Stimulated activated CD8-positive, alpha-beta memory T cell treated with anti-CD3 and anti-CD28 coated beads, Interleukin-15, amount 100 ng/mL, for 48 hours (primary cell): ENCODE measurements around the gene LRRTM4.
"Not testable (repeated sequence)": the region's sequence is repeated elsewhere in the genome, so short reads cannot be mapped to it uniquely, and the experiment has no call there.

ENCODE experiments used
- DNase-seq, 2 donors: peaks; one replicate each; pipeline ENCODE4 v3.0.0-alpha.2; 2020; ENCODE audit warnings: low read depth in 2 of 2

The LRRTM4 gene

DNA sequence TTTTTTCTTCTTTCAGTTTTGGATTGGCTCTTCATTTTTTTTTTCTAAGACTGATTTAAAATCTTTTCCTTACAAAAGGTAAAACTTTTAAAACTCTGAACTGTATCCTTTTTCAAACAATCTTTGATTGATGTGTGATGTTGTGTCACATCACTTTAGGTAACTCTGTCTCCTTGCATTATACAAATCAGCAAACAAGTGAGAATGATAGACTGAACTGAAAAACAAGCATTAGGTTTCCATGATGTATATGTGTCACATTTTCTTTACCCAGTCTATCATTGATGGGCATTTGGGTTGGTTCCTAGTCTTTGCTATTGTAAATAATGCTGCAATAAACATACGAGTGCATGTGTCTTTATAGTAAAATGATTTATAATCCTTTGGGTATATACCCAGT, 655.7 kb downstream of the LRRTM4 start:
- DNase-seq: no peak

GRCh38 chr2:76862901-76863300, 659.3 kb downstream of the LRRTM4 start:
- DNase-seq: no peak

DNA sequence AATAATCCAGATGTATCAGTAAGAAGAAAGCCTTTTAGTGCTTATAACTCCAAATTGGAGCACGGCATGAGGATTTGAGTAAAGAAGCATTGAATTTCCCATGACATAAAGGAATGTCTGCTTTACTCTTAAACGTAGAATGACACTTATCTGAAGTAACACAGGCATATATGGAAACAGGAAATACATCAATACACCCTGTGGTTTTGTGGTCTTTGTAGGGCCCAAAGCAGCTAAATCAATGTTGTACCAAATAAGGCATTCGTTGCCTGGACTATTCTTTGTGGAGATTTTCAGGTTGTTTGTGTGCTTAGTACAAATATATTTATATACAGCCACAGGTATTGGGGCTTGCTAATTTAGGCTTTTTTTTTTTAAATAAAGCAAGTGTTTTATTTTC, 660.5 kb downstream of the LRRTM4 start:
- no peak for DNase-seq

DNA sequence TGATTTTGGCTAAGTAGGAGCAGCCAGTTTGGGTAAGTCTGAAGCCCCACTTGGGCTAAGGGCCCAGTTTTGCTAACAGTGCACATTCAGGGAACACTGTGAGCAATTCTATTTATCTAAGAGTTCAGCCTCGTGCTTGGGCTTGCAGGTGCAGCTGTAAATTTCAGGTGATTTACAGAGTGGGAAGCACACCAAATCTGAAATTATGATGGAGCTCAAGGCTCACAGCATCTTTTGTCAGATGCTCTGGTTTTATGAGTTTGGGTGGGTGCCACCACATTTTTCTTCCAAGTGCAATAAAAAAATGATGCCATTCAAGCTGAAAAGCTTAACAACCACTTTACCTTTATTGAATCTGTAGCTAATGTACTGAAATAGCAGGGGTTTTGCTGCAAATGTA, 671.2 kb downstream of the LRRTM4 start:
- DNase-seq: no peak

GRCh38 chr2:76849086-76849485, 673.1 kb downstream of the LRRTM4 start:
- no peak for DNase-seq

GRCh38 chr2:76839826-76840225, 682.4 kb downstream of the LRRTM4 start:
- DNase-seq: no peak

DNA sequence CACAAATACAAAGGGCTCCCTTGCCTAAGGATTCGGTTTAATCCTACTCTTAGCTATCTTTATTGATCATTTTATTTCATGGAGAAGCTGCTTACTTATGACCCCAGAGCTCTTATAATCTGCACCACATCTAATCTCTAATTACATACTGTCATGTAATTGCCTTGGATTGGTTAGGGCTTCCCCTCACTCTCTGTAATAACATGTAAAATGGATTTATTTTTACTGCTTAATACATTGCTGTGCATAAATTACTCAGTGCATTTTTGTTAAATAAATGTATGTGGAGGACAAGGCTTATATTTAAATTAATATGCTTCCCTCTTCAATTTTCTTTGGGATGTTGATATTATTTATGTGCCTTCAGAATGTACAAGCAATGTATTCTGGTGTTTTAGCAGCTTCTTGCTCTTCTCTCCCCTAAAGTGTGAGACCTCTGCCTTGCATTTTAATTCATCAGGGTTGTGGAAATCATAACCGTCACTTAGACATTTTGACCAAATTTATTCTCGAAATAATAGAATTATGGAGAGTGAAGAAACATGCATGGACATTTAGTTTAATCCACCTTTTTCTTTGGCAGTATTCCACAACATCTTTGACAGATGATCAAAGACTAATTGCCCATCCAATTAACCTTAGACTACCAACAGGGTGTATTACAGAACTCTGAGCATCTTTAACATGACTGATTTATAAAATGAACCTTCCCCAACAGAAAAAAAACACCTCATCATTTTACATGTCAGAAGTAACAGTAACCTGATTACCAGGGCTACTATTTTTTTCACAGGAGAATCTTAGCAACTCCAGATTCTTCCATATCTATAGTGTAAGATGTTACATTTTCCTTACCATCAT, 692.6 kb downstream of the LRRTM4 start:
- no peak for DNase-seq

- no peak for DNase-seq
Observed at GRCh38 chr2:76826691-76827090, 695.5 kb downstream of the LRRTM4 start.

GRCh38 chr2:76825140-76825970, 696.8 kb downstream of the LRRTM4 start:
- no peak for DNase-seq

DNA sequence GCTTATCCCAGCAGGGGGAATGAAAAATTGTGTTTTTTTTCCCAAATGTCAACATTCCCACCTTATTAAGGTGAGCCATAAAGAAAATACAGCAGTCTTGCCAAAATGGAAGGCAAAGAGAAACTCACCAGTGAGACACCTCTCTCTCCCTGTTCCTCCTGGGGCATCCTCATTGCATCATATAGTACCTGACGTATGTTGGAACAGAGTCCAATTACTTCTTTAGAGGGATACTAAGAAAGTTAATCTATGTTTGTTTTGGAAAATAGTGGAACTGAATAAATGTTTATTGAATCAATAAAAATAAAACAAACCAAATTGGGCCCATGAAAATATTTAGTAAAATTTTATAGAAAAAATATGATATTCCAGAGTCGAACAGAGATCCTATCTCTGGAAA, 700.4 kb downstream of the LRRTM4 start:
- DNase-seq: no peak

- DNase-seq: no peak
Observed at GRCh38 chr2:76813084-76813483, 709.1 kb downstream of the LRRTM4 start.

DNA sequence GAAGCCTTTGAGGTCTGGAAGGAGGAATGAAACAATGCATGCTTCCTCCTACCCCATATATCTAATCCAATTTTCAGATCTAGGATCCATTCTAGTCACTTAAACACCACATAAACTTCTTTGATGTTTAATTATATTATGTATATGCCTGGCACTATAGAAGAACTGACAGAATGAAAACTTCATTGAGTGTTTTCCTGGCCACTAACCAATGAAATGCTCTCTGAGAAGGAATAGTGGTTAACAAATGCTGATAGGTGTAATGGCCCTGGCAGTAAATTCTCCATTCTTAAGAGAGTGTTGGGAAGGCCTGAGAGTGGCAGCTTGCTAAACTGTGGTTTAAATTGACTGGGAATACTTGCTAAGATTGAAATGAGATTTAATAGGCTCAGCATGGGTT, 710.0 kb downstream of the LRRTM4 start:
- DNase-seq: no peak

DNA sequence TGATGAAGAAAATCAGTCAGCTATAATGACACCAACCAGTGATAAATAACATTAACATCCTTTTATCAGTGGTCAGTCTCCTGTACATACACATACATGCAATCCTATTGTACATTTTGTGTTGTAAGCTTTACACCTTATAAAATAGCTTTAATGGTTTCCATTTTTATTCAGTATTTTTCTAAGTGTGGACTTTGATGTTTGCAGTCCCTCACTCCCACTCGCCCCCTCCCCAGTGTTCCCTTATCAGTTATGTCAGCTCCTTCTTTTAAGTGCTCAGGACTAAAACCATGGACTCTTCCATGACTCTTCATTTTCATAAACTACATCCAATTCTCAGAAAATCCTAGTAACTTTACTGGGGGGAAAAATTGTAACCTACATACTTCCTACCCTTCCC, 713.0 kb downstream of the LRRTM4 start:
- DNase-seq: no peak

DNA sequence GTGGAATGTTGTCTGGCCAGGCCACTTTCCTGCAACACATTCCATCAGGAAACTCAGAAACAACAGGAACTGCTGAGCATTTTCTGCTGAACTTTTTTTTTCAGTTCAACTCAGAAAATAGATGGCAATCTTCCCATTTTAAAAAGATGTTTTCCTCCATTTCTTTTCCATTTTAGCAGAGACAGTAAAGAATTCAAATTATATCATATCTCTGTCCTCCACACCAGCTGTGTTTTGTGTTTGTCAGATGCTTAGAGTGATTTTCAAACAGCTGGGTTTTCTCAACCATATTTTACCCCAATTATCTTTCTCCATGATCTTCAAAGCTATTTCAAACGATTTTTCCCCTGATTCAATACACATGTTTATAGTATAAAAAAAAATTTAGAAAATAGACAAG, 713.4 kb downstream of the LRRTM4 start:
- DNase-seq: no peak

DNA sequence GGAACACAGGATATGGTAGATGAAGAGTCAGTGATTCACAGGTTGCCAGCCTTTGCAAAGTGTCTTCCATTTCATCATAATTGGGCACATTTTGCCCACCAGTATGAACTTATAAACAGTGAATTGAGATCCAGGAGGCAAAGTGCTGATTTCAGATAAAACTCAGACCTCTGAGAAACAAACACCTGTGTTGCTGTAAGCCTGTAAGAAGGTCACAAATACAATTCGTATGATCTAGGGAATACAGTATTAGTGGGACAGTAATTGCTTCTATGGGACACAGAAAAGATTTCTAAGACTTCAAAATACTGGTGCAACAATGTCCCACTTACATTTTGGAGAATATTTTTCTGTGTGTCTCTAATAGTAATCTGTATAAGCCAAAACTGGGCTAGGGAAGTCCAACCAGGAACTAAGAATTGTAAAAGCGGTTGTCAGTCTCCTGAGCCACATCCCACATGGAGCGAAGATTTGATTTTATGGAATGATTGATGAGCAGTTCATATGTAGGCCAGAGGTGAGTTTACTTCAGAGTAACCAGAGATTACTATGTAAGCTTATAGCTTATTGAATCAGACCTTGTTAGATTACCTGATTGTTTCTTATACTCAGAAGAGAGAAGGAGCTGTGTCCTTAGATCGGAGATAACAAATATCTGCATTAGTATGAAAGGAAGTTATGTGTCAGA, 728.4 kb downstream of the LRRTM4 start:
- no peak for DNase-seq

GRCh38 chr2:76781313-76781712, 740.9 kb downstream of the LRRTM4 start:
- not testable (repeated sequence) for DNase-seq

GRCh38 chr2:76763276-76763675, 758.9 kb downstream of the LRRTM4 start:
- no peak for DNase-seq

GRCh38 chr2:76760367-76760704, 761.8 kb downstream of the LRRTM4 start:
- DNase-seq: no peak

GRCh38 chr2:76759634-76760366, 762.4 kb downstream of the LRRTM4 start:
- DNase-seq: no peak

- DNase-seq: no peak
Observed at GRCh38 chr2:76752506-76752905, 769.7 kb downstream of the LRRTM4 start.

- no peak for DNase-seq
Observed at GRCh38 chr2:76749858-76750257, 772.3 kb downstream of the LRRTM4 start.
